H1 (cell line): Measurements from ENCODE around the gene FAM174B. TPM values are rescaled to one million over a fixed set of nuclear protein-coding genes. Genes with fewer than 3 reads are reported as not detected.

ENCODE experiments used
- CTCF ChIA-PET: fragments of 300-600 bp; sonication (Branson Sonifier 250); formaldehyde crosslinking; loops from one replicate; lab custom pipeline; 2021; ENCODE audit not compliant: partially characterized antibody; lab: Charles Lee
- POLR2A ChIA-PET: fragments of 300-600 bp; sonication (Branson Sonifier 250); formaldehyde crosslinking; loops from one replicate; lab custom pipeline; 2021; ENCODE audit warnings: inconsistent platforms; ENCODE audit not compliant: partially characterized antibody; lab: Charles Lee
- DNase-seq, 2 experiments: peaks; one replicate each; pipeline versions ENCODE4 v3.0.0 to v3.0.0-alpha.2; 2010 to 2022; ENCODE audit warnings: low spot score in 2 of 2, low read depth in 1 of 2, mixed read lengths in 1 of 2
- FAIRE-seq: peaks from 2 replicates; lab custom pipeline; 2011; peaks lifted over from hg19 to GRCh38; lab: Jason Lieb, UNC
- H2AFZ ChIP-seq: 2 replicates; pipeline ENCODE4 v1.8.1; 2012; ENCODE audit warnings: low read length, inconsistent platforms
- H2AK5ac ChIP-seq: 2 replicates; pipeline ENCODE4 v1.6.1; 2013; ENCODE audit warnings: low read depth, low read length
- H2BK120ac ChIP-seq: replicated peaks from 2 replicates; pipeline ENCODE3; 2013; ENCODE audit warnings: low read depth, low read length, inconsistent platforms
- H2BK12ac ChIP-seq: 2 replicates; pipeline ENCODE4 v1.6.1; 2013; ENCODE audit warnings: low read depth, low read length
- H2BK15ac ChIP-seq: 2 replicates; pipeline ENCODE4 v1.6.1; 2013; ENCODE audit warnings: low read length
- H2BK20ac ChIP-seq: 2 replicates; pipeline ENCODE4 v1.6.1; 2013; ENCODE audit warnings: low read length
- H2BK5ac ChIP-seq: 2 replicates; pipeline ENCODE4 v1.6.1; 2013; ENCODE audit warnings: low read depth, low read length
- H3K14ac ChIP-seq: 2 replicates; pipeline ENCODE4 v1.6.1; 2013; ENCODE audit warnings: inconsistent platforms; ENCODE audit not compliant: insufficient read length
- H3K18ac ChIP-seq: 2 replicates; pipeline ENCODE4 v1.6.1; 2013; ENCODE audit warnings: low read length; ENCODE audit errors: extremely low read depth
- H3K23ac ChIP-seq: 2 replicates; pipeline ENCODE4 v1.6.1; 2013; ENCODE audit warnings: inconsistent platforms; ENCODE audit not compliant: insufficient read length
- H3K23me2 ChIP-seq: 2 replicates; pipeline ENCODE4 v1.6.1; 2013; ENCODE audit warnings: low read depth, low read length
- H3K27ac ChIP-seq: 2 replicates; pipeline ENCODE4 v1.6.1; 2011; ENCODE audit warnings: low read depth, low read length, inconsistent platforms
- H3K27me3 ChIP-seq, 4 experiments: replicated peaks in 1 of 4; 1 replicate in 1 of 4; 2 replicates in 3 of 4; pipeline versions ENCODE4 v1.6.1 to v1.8.1; 2011 to 2013; ENCODE audit warnings: low read length in 3 of 4, mild to moderate bottlenecking in 3 of 4, inconsistent platforms in 2 of 4, mixed read lengths in 2 of 4, moderate library complexity in 1 of 4; ENCODE audit not compliant: control insufficient read depth in 3 of 4, insufficient read depth in 3 of 4; ENCODE audit errors: extremely low read depth in 1 of 4
- H3K36me3 ChIP-seq, 4 experiments: 2 replicates each; pipeline versions ENCODE4 v1.6.1 to v1.8.1; 2011 to 2013; ENCODE audit warnings: mild to moderate bottlenecking in 4 of 4, low read length in 3 of 4, moderate library complexity in 2 of 4, control low read depth in 1 of 4, inconsistent platforms in 1 of 4; ENCODE audit not compliant: insufficient read depth in 4 of 4, control insufficient read depth in 2 of 4
- H3K4ac ChIP-seq: replicated peaks from 2 replicates; pipeline ENCODE3; 2013; ENCODE audit warnings: low read length, low read depth, mixed read lengths, inconsistent platforms; ENCODE audit not compliant: insufficient read length
- H3K4me1 ChIP-seq, 4 experiments: replicated peaks in 1 of 4; 1 replicate in 1 of 4; 2 replicates in 3 of 4; pipeline versions ENCODE4 v1.6.1 to v1.8.1; 2011 to 2013; ENCODE audit warnings: low read length in 3 of 4, inconsistent platforms in 2 of 4, mixed read lengths in 1 of 4; ENCODE audit not compliant: insufficient read depth in 4 of 4, control insufficient read depth in 3 of 4
- H3K4me2 ChIP-seq, 2 experiments: 2 replicates each; pipeline versions ENCODE4 v1.6.1 to v1.8.1; 2011 to 2013; ENCODE audit warnings: low read depth in 2 of 2, low read length in 2 of 2, control low read depth in 1 of 2, inconsistent platforms in 1 of 2, mild to moderate bottlenecking in 1 of 2; ENCODE audit not compliant: insufficient read depth in 1 of 2
- H3K4me3 ChIP-seq, 4 experiments: fragments of 200-600, 300-600 bp in 1 of 4; sonication (generic), shearing (Covaris generic), sonication (Bioruptor Twin) in 1 of 4; 2 replicates each; pipeline versions ENCODE4 v1.5.1 to v1.8.1; 2011 to 2016; ENCODE audit warnings: low read length in 4 of 4, low read depth in 3 of 4, control low read depth in 2 of 4, inconsistent platforms in 2 of 4, mild to moderate bottlenecking in 2 of 4, mixed read lengths in 1 of 4, moderate library complexity in 1 of 4; ENCODE audit not compliant: insufficient read depth in 2 of 4; ENCODE audit errors: extremely low read depth in 1 of 4
- H3K56ac ChIP-seq: replicated peaks from 2 replicates; pipeline ENCODE3; 2013; ENCODE audit warnings: low read depth, mild to moderate bottlenecking, mixed read lengths, low read length, inconsistent platforms; ENCODE audit not compliant: insufficient read length
- H3K79me1 ChIP-seq: 2 replicates; pipeline ENCODE4 v1.6.1; 2013; ENCODE audit warnings: low read depth, low read length, control low read depth
- H3K79me2 ChIP-seq, 2 experiments: 2 replicates each; pipeline versions ENCODE4 v1.6.1 to v1.8.1; 2012 to 2013; ENCODE audit warnings: low read length in 2 of 2, mild to moderate bottlenecking in 2 of 2, inconsistent platforms in 1 of 2; ENCODE audit not compliant: insufficient read depth in 2 of 2, control insufficient read depth in 1 of 2
- H3K9ac ChIP-seq, 4 experiments: replicated peaks in 1 of 4; 1 replicate in 1 of 4; 2 replicates in 3 of 4; pipeline versions ENCODE4 v1.6.1 to v1.8.1; 2011 to 2013; ENCODE audit warnings: low read depth in 3 of 4, low read length in 3 of 4, control low read depth in 2 of 4, mild to moderate bottlenecking in 2 of 4, moderate library complexity in 2 of 4, inconsistent platforms in 1 of 4; ENCODE audit errors: extremely low read depth in 1 of 4
- H3K9me3 ChIP-seq, 2 experiments: 2 replicates each; pipeline versions ENCODE4 v1.6.1 to v1.8.1; 2012 to 2013; ENCODE audit warnings: mild to moderate bottlenecking in 2 of 2, moderate library complexity in 2 of 2, control low read depth in 1 of 2, inconsistent platforms in 1 of 2, low read depth in 1 of 2, low read length in 1 of 2, mixed read lengths in 1 of 2; ENCODE audit not compliant: insufficient read depth in 2 of 2
- H4K20me1 ChIP-seq, 2 experiments: replicated peaks in 1 of 2; 2 replicates each; pipeline versions ENCODE3 to v1.8.1; 2011 to 2013; ENCODE audit warnings: inconsistent platforms in 2 of 2, low read length in 2 of 2, mild to moderate bottlenecking in 1 of 2; ENCODE audit not compliant: insufficient read depth in 2 of 2, control insufficient read depth in 1 of 2
- H4K5ac ChIP-seq: 2 replicates; pipeline ENCODE4 v1.6.1; 2013; ENCODE audit warnings: low read length, low read depth, mixed read lengths, inconsistent platforms; ENCODE audit not compliant: insufficient read length
- H4K8ac ChIP-seq: 2 replicates; pipeline ENCODE4 v1.8.0; 2013; ENCODE audit warnings: mild to moderate bottlenecking, moderate library complexity, low read length, inconsistent platforms; ENCODE audit not compliant: insufficient read depth; ENCODE audit errors: extremely low read depth
- H4K91ac ChIP-seq: replicated peaks from 2 replicates; pipeline ENCODE3; 2013; ENCODE audit warnings: low read length, mixed read lengths, inconsistent platforms; ENCODE audit not compliant: insufficient read length
- CTBP2 ChIP-seq: IDR thresholded peaks from 2 replicates; pipeline ENCODE4 v1.7.0; 2011; ENCODE audit warnings: borderline replicate concordance, mild to moderate bottlenecking, moderate library complexity, mixed read lengths, low read length; ENCODE audit not compliant: insufficient read depth, insufficient read length
- EP300 ChIP-seq, 2 experiments: IDR thresholded peaks; 1 replicate in 1 of 2; 2 replicates in 1 of 2; pipeline ENCODE4 v1.6.1; 2011 to 2012; ENCODE audit warnings: low read depth in 2 of 2, low read length in 2 of 2, mild to moderate bottlenecking in 2 of 2, borderline replicate concordance in 1 of 2, inconsistent platforms in 1 of 2, moderate library complexity in 1 of 2
- KDM4A ChIP-seq: IDR thresholded peaks from one replicate; pipeline ENCODE4 v1.7.1; 2012; ENCODE audit warnings: low read depth, mild to moderate bottlenecking, moderate library complexity, low read length, inconsistent platforms; ENCODE audit not compliant: severe bottlenecking
- RBBP5 ChIP-seq: IDR thresholded peaks from 2 replicates; pipeline ENCODE4 v1.7.1; 2012; ENCODE audit warnings: low read depth, mild to moderate bottlenecking, inconsistent platforms, low read length, moderate library complexity, borderline replicate concordance
- SIX5 ChIP-seq: IDR thresholded peaks from 2 replicates; pipeline ENCODE4 v1.6.1; 2011; ENCODE audit warnings: mild to moderate bottlenecking, low read depth, low read length
- YY1 ChIP-seq: IDR thresholded peaks from 2 replicates; pipeline ENCODE4 v1.6.1; 2011; ENCODE audit warnings: low read depth, mild to moderate bottlenecking, low read length
- WGBS, 2 experiments: shearing (Covaris generic) in 1 of 2; methylation state at CpG; one replicate each; pipeline versions ENCODE4 v1.1.6 to v1.1.7; 2013 to 2015; ENCODE audit warnings: low lambda C conversion rate in 2 of 2, mixed read lengths in 2 of 2, inconsistent platforms in 1 of 2, low coverage in 1 of 2, missing lambda C conversion rate in 1 of 2; ENCODE audit not compliant: insufficient replicate concordance in 2 of 2, insufficient coverage in 1 of 2, insufficient read length in 1 of 2; ENCODE audit errors: extremely low coverage in 1 of 2, missing lambda C conversion rate in 1 of 2; 5-methylcytosine and 5-hydroxymethylcytosine counted together
- long read RNA-seq, 2 experiments: library from RNA in 1 of 2; library from capped mRNA in 1 of 2; stranded (forward); transcript quantifications; one replicate each; pipeline ENCODE4 v2.0.0, GENCODE V29; 2021; ENCODE audit warnings: inconsistent platforms in 1 of 2
- polyA minus RNA-seq, 3 experiments: library from RNA; depleted of rRNA, polyadenylated mRNA; stranded (reverse); fragments of >200 nt; gene quantifications; 1 replicate in 2 of 3; 2 replicates in 1 of 3; pipeline ENCODE4 v1.2.3, GENCODE V29; 2011
- polyA plus RNA-seq, 7 experiments: library from polyadenylated mRNA; depleted of rRNA in 3 of 7; stranded (reverse) in 5 of 7; unstranded in 2 of 7; fragments of >200 nt in 5 of 7; fragments of 200-250 nt in 2 of 7; gene quantifications; 1 replicate in 5 of 7; 2 replicates in 1 of 7; 4 replicates in 1 of 7; pipeline versions ENCODE4 v1.2.1 to v1.2.3, GENCODE V29; 2011 to 2013; ENCODE audit warnings: missing spikeins in 2 of 7, mixed read lengths in 2 of 7
- total RNA-seq: library from RNA; stranded (reverse); fragmentation: NEBNext Ultra II Directional; extraction: Animal tissue kit (Norgen Biotek cat#: 25700); gene quantifications from 2 replicates; pipeline ENCODE4 v1.2.1, GENCODE V29; 2021

Gene FAM174B
- 35.2 and 35.3 TPM in 2 replicates for total RNA-seq
- polyA plus RNA-seq (2011; rRNA removed): 9.3 and 10.1 TPM in 2 replicates
- polyA plus RNA-seq (2011; cell fraction: cytosol; rRNA removed): 9.7 TPM
- 13.4 TPM for polyA plus RNA-seq (2011; cell fraction: nucleus; rRNA removed)
- polyA plus RNA-seq (2012, experiment 1 of 2): 21.5 to 31.3 TPM (median 28.3 TPM) in 4 replicates
- polyA plus RNA-seq (2012, experiment 2 of 2): 15.9 TPM
- 20.3 TPM for polyA plus RNA-seq (2013, experiment 1 of 2)
- polyA plus RNA-seq (2013, experiment 2 of 2): 27.1 TPM
- 24.5 and 32.5 TPM in 2 replicates for polyA minus RNA-seq (2011; rRNA and poly(A)+ RNA removed)
- polyA minus RNA-seq (2011; cell fraction: cytosol; rRNA and poly(A)+ RNA removed): 16.4 TPM
- polyA minus RNA-seq (2011; cell fraction: nucleus; rRNA and poly(A)+ RNA removed): 13.8 TPM
- long read RNA-seq, experiment 1, partial matches to known transcripts: 10 of 15 reads
- long read RNA-seq, experiment 1, other reads (novel, unspliced or antisense): 1 of 15 reads
- long read RNA-seq, experiment 2, partial matches to known transcripts: 1 of 2 reads
- long read RNA-seq, experiment 2, other reads (novel, unspliced or antisense): 1 of 2 reads

GRCh38 chr15:92655178-92655995 lies at the start of gene FAM174B:
Gene FAM174B, minus strand, starts transcription at chr15:92655775.
- H3K27ac ChIP-seq: no peak within 1 kb of the TSS
- peaks cover 0 to 14% (median 11%) of the 10 kb centered on the region in 4 experiments; a peak in 4 of 7 replicates for H3K27me3 ChIP-seq
- H2AFZ ChIP-seq: no peak within 1 kb of the TSS
- no peak within 1 kb of the TSS; the same call in 1 of the 2 replicates for H2BK15ac ChIP-seq
- H4K5ac ChIP-seq: no peak within 1 kb of the TSS
- peak within 1 kb of the TSS; percentile 95 for H4K91ac ChIP-seq
- H3K23ac ChIP-seq: no peak within 1 kb of the TSS
- FAIRE-seq (no peak), DNase-seq (peak in 1 of 2 experiments; percentile 78)
- peaks cover 0 to 10% (median 2%) of the 10 kb centered on the region in 4 experiments; a peak in 4 of 7 replicates for H3K4me1 ChIP-seq
- peak within 1 kb of the TSS in 3 of 4 experiments; percentile 5 to 81 (median 39); a peak in 4 of 7 replicates for H3K9ac ChIP-seq
- no peaks in the 10 kb centered on the region for H4K20me1 ChIP-seq
- peak within 1 kb of the TSS; percentile 53; the same call in 1 of the 2 replicates for H2BK5ac ChIP-seq
- H2BK120ac ChIP-seq: no peak within 1 kb of the TSS
- peak within 1 kb of the TSS; percentile 72 for H3K18ac ChIP-seq
- H2BK12ac ChIP-seq: peak within 1 kb of the TSS; percentile 82; the same call in 1 of the 2 replicates
- ChIA-PET POLR2A (interaction anchor here (0.7 to 1.4 kb wide), 3 partner anchors 8 to 234 kb away, joined by 3 read pairs; no protein-coding TSS in a partner anchor), CTCF (interaction anchor here (0.7 to 1.4 kb wide), 10 partner anchors 8 to 43 kb away, joined by 3 to 7 read pairs (median 4); no protein-coding TSS in a partner anchor)
- peak within 1 kb of the TSS; percentile 57 to 82 for H3K4me2 ChIP-seq
- no peak within 1 kb of the TSS for H2AK5ac ChIP-seq
- WGBS, 2 experiments: 1% methylated on average over 46 of the region's 100 CpGs; no CpG with 5 or more reads in 1 of the 2 experiments
- H3K23me2 ChIP-seq: peaks cover 3% of the 10 kb centered on the region; the same call in 1 of the 2 replicates
- H3K79me1 ChIP-seq: no peaks in the 10 kb centered on the region
- H3K56ac ChIP-seq: no peak within 1 kb of the TSS
- H3K36me3 ChIP-seq: peaks cover 0 to 2% (median under 1%) of the 10 kb centered on the region in 4 experiments; a peak in 2 of 8 replicates
- no peak within 1 kb of the TSS for H3K14ac ChIP-seq
- peaks cover 0 to 5% of the 10 kb centered on the region in 2 experiments; a peak in 1 of 4 replicates for H3K9me3 ChIP-seq
- peak within 1 kb of the TSS; percentile 26 to 66 (median 54) for H3K4me3 ChIP-seq
- H4K8ac ChIP-seq: peak within 1 kb of the TSS; percentile 81
- H2BK20ac ChIP-seq: no peak within 1 kb of the TSS
- peaks cover 0 to 20% of the 10 kb centered on the region in 2 experiments; a peak in 3 of 4 replicates for H3K79me2 ChIP-seq
- H3K4ac ChIP-seq: no peak within 1 kb of the TSS
- TF ChIP-seq YY1: no peak
- no peak for TF ChIP-seq SIX5
- TF ChIP-seq RBBP5: peak; percentile 84; the same call in 1 of the 2 replicates
- TF ChIP-seq EP300 (IDR thresholded peaks at IDR 0.05; ENCODE audit: borderline replicate concordance in 1 of 2, low read depth in 2 of 2, low read length in 2 of 2): no peak
- peak; percentile 83 for TF ChIP-seq KDM4A
- TF ChIP-seq CTBP2: no peak
